ENCODE measurements around the gene TSPOAP1. TPM values are rescaled to one million over a fixed set of nuclear protein-coding genes. Genes with fewer than 3 reads are reported as not detected.

Gene TSPOAP1
- total and polyA plus RNA-seq, 2 of the 13 experiments (the other 11 are each of a cell fraction or from before 2014, with no cell fraction given), result not detected

DNA sequence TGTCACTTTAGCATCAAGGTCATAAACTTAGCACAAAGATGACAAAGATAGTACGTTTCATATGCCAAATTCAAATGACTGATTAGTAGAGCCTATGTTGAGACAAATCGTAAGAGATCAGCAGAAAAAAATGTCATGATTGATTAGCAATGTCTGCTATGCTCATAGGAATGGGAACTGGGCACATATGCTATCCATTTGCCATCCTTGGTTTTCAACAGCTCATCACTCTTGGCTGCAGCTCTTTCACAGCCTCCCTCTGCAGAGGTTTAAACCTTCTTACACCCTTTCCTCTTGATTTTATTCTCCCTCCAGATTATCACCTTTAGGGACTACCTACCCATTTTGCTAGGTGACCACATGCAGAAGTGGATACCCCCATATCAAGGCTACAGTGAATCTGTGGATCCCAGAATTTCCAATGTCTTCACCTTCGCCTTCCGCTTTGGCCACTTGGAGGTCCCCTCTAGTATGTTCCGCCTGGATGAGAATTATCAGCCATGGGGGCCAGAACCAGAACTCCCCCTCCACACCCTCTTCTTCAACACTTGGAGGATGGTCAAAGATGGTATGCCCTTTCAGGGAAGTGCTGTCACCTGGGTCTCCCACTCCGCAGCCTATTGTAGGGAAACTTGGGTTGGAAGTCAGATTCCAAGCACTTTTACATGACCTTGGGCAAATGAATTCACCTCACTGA is 64.0 kb downstream of the TSPOAP1 start:
- 50% methylated on average over 6 of the region's 6 CpGs for WGBS (ENCODE audit: low lambda C conversion rate)
- POLR2A ChIA-PET, result no interaction called here
- Histone ChIP-seq H3K9me3 (ENCODE audit: low read length) (no peaks in the 10 kb centered on the region), H3K27me3 (ENCODE audit: control insufficient read depth in 1 of 2, insufficient read depth in 2 of 2, low read length in 2 of 2) (peaks cover 3 to 46% of the 10 kb centered on the region in 2 experiments; a peak in 4 of 5 replicates), H2AFZ (ENCODE audit: low read length) (no peak overlapping the region), H4K20me1 (ENCODE audit: insufficient read depth, low read length) (no peaks in the 10 kb centered on the region), H3K27ac (ENCODE audit: extremely low read length, insufficient read depth, low read length) (no peak overlapping the region), H3K4me1 (ENCODE audit: insufficient read depth, low read length) (no peaks in the 10 kb centered on the region), H3K79me2 (ENCODE audit: insufficient read depth, low read length) (no peaks in the 10 kb centered on the region), H3K4me3 (replicated peaks in 1 of 3; ENCODE audit: insufficient read depth in 1 of 3, low read depth in 2 of 3, low read length in 3 of 3) (no peak overlapping the region), H3K4me2 (ENCODE audit: low read depth, low read length) (no peak overlapping the region), H3K9ac (ENCODE audit: insufficient read depth, low read depth, low read length) (no peak overlapping the region), H3K36me3 (replicated peaks in 1 of 2; ENCODE audit: control insufficient read depth in 1 of 2, insufficient read depth in 2 of 2, low read length in 2 of 2) (no peaks in the 10 kb centered on the region)
- in situ Hi-C loops (cut with HindIII; ENCODE audit: extremely low pct_ligation_motif_present, low pct_unique_long_range_greater_than_20kb) (no loop called here), intact Hi-C loops (cut with micrococcal nuclease; ENCODE audit: unreplicated experiment) (no loop called here)
- ATAC-seq, result no peak
- no peak for TF ChIP-seq MAFK (conservative IDR thresholded peaks at IDR 0.05 in 1 of 2, IDR thresholded peaks at IDR 0.05 in 1 of 2; ENCODE audit: low read length in 2 of 2)
- TF ChIP-seq ZBTB8A (CRISPR knock-in tag; IDR thresholded peaks at IDR 0.05; ENCODE audit: borderline replicate concordance, low read depth), result no peak
- TF ChIP-seq ZKSCAN8 (CRISPR knock-in tag; IDR thresholded peaks at IDR 0.05; ENCODE audit: borderline replicate concordance), result no peak
- no peak for TF ChIP-seq ZSCAN12 (CRISPR knock-in tag; IDR thresholded peaks at IDR 0.05)
- TF ChIP-seq, protein P1, sequence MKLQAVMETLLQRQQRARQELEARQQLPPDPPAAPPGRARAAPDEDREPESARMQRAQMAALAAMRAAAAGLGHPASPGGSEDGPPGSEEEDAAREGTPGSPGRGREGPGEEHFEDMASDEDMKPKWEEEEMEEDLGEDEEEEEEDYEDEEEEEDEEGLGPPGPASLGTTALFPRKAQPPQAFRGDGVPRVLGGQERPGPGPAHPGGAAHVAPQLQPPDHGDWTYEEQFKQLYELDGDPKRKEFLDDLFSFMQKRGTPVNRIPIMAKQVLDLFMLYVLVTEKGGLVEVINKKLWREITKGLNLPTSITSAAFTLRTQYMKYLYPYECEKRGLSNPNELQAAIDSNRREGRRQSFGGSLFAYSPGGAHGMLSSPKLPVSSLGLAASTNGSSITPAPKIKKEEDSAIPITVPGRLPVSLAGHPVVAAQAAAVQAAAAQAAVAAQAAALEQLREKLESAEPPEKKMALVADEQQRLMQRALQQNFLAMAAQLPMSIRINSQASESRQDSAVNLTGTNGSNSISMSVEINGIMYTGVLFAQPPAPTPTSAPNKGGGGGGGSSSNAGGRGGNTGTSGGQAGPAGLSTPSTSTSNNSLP (IDR thresholded peaks at IDR 0.05; ENCODE audit: low read depth, low read length), result no peak
- no peak for TF ChIP-seq ZNF17 (CRISPR knock-in tag; IDR thresholded peaks at IDR 0.05)
- DNase-seq (ENCODE audit: low spot score), result no peak
- BruUV-seq (replicated peaks), result no TSS peak
- CTCF ChIA-PET (ENCODE audit: low intra/inter-chr PET ratio, low total read pairs), result no interaction called here
- FAIRE-seq, result no peak

DNA sequence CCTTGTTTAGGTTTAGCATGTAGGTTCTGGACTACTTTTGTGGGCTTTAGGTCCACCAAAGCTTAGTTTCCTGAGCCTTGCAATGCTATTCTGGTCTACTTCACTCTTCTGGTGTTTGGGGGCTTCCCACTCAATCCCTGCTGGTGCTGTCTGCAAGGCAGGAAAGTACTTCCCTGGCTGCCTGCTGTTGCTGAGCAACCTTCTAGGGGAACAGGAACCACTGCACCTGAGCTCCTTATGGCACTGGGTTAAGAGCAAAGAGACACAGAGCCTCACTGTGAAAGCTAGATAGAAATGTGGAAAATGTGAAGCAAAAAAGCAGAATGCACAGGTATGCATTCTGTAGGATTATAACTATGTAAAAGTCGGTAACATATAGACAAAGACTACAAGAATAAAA is 64.8 kb downstream of the TSPOAP1 start:
- Histone ChIP-seq H2AFZ (ENCODE audit: low read length) (no peak overlapping the region), H3K9ac (ENCODE audit: insufficient read depth, low read depth, low read length) (no peak overlapping the region), H3K4me2 (ENCODE audit: low read depth, low read length) (no peak overlapping the region), H4K20me1 (ENCODE audit: insufficient read depth, low read length) (no peaks in the 10 kb centered on the region), H3K27me3 (ENCODE audit: control insufficient read depth in 1 of 2, insufficient read depth in 2 of 2, low read length in 2 of 2) (peaks cover 3 to 38% of the 10 kb centered on the region in 2 experiments; a peak in 4 of 5 replicates), H3K36me3 (replicated peaks in 1 of 2; ENCODE audit: control insufficient read depth in 1 of 2, insufficient read depth in 2 of 2, low read length in 2 of 2) (no peaks in the 10 kb centered on the region), H3K9me3 (ENCODE audit: low read length) (no peaks in the 10 kb centered on the region), H3K4me1 (ENCODE audit: insufficient read depth, low read length) (no peaks in the 10 kb centered on the region), H3K79me2 (ENCODE audit: insufficient read depth, low read length) (no peaks in the 10 kb centered on the region), H3K4me3 (replicated peaks in 1 of 3; ENCODE audit: insufficient read depth in 1 of 3, low read depth in 2 of 3, low read length in 3 of 3) (no peak overlapping the region), H3K27ac (ENCODE audit: extremely low read length, insufficient read depth, low read length) (no peak overlapping the region)
- FAIRE-seq (no peak), ATAC-seq (no peak), DNase-seq (ENCODE audit: low spot score) (no peak)
- POLR2A ChIA-PET, result no interaction called here
- BruUV-seq (replicated peaks), result no TSS peak
- no peak for TF ChIP-seq ZFP62 (CRISPR knock-in tag; IDR thresholded peaks at IDR 0.05)
- no peak for TF ChIP-seq ZNF160 (CRISPR knock-in tag; IDR thresholded peaks at IDR 0.05)
- TF ChIP-seq, protein P2, sequence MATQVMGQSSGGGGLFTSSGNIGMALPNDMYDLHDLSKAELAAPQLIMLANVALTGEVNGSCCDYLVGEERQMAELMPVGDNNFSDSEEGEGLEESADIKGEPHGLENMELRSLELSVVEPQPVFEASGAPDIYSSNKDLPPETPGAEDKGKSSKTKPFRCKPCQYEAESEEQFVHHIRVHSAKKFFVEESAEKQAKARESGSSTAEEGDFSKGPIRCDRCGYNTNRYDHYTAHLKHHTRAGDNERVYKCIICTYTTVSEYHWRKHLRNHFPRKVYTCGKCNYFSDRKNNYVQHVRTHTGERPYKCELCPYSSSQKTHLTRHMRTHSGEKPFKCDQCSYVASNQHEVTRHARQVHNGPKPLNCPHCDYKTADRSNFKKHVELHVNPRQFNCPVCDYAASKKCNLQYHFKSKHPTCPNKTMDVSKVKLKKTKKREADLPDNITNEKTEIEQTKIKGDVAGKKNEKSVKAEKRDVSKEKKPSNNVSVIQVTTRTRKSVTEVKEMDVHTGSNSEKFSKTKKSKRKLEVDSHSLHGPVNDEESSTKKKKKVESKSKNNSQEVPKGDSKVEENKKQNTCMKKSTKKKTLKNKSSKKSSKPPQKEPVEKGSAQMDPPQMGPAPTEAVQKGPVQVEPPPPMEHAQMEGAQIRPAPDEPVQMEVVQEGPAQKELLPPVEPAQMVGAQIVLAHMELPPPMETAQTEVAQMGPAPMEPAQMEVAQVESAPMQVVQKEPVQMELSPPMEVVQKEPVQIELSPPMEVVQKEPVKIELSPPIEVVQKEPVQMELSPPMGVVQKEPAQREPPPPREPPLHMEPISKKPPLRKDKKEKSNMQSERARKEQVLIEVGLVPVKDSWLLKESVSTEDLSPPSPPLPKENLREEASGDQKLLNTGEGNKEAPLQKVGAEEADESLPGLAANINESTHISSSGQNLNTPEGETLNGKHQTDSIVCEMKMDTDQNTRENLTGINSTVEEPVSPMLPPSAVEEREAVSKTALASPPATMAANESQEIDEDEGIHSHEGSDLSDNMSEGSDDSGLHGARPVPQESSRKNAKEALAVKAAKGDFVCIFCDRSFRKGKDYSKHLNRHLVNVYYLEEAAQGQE (IDR thresholded peaks at IDR 0.05; ENCODE audit: borderline replicate concordance in 1 of 2, low read depth in 1 of 2, low read length in 2 of 2), result no peak
- intact Hi-C loops (cut with micrococcal nuclease; ENCODE audit: unreplicated experiment) (no loop called here), in situ Hi-C loops (cut with HindIII; ENCODE audit: extremely low pct_ligation_motif_present, low pct_unique_long_range_greater_than_20kb) (no loop called here)
- CTCF ChIA-PET (ENCODE audit: low intra/inter-chr PET ratio, low total read pairs), result no interaction called here
- WGBS (ENCODE audit: low lambda C conversion rate), result 0% methylated on average over 1 of the region's 1 CpG

Data from HepG2 (cell line).